ENCODE data around the gene TLE2. TPM values are rescaled to one million over a fixed set of nuclear protein-coding genes. Genes with fewer than 3 reads are reported as not detected.

TLE2 gene
- total RNA-seq, 2 donors from 2014 or later, result 34.5 to 45.2 TPM

DNA sequence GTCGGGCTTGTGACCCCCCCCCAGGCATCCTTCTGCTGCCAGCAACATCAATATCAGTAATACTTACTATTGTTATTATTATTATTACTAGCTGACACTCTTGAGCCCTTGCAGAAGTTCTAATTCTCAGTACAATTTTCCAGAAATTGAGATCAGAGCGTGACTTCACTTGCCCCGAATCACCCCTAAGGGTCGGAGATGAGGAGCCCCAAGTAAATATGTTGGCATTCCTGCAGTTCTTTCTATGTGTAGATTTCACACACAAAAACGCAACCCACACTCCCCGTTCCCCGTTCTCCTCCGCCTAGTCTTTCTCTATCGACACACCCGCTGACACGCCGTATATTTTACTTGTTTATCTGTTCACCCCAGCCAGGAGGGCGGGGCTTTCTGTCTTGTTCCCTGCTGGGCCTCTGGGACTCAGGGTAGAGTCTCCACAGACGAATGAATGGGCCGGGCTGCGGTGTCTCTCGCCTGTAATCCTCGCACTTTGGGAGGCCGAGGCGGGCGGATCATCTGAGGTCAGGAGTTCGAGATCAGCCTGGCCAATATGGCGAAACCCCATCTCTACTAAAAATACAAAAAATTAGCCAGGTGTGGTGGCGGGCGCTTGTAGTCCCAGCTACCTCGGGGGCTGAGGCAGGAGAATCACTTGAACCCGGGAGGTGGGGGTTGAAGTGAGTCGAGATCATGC is 18.6 kb upstream of the TLE2 start:
- intact Hi-C loops (cut with DNase I), result no loop called here
- peak; percentile 78 for ATAC-seq
- TF ChIP-seq, protein P1, sequence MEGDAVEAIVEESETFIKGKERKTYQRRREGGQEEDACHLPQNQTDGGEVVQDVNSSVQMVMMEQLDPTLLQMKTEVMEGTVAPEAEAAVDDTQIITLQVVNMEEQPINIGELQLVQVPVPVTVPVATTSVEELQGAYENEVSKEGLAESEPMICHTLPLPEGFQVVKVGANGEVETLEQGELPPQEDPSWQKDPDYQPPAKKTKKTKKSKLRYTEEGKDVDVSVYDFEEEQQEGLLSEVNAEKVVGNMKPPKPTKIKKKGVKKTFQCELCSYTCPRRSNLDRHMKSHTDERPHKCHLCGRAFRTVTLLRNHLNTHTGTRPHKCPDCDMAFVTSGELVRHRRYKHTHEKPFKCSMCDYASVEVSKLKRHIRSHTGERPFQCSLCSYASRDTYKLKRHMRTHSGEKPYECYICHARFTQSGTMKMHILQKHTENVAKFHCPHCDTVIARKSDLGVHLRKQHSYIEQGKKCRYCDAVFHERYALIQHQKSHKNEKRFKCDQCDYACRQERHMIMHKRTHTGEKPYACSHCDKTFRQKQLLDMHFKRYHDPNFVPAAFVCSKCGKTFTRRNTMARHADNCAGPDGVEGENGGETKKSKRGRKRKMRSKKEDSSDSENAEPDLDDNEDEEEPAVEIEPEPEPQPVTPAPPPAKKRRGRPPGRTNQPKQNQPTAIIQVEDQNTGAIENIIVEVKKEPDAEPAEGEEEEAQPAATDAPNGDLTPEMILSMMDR (IDR thresholded peaks at IDR 0.05), result no peak
- TF ChIP-seq POLR2A (IDR thresholded peaks at IDR 0.05), result peak in 2 of 3 donors; percentile 25 to 41

DNA sequence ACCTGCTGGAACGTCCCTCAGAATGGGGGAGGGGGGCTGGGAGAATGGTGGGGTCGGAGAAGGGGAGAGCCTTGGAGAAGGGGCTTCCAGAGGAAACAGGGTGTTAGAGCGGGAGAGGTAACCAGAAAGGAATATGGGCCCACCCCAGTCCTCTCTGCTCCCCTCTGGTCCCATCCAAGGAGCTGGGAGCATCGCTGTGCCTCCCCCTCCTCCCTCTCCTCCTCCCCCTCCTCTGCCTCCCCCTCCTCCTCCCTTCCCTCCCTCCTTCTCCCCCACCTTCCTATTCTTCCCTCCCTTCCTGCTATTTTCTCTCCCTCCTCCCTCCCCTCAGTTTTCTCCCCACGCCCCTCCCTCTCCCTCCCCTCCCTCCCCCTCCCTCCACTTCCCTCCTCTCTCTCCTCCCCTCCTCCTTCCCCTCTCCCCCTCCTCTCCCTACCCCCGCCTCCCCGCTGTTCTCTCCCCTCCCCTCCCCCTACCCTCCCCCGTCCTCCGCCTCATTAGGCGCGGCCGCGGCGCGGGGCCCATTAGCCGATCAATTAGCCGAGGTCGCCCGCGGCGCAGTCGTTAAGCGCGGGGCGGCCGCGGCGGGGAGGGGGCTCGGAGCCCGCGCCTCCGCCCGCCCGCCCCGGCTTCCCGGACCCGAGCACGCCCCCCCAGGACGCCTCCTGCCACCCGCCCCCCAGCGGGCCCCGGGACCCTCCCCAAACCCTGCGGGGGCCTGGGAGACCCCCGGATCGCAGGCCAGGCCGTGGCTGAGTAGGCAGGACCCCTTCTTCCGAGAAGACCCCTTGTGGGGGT is 17.8 kb upstream of the TLE2 start:
- WGBS, 2 donors, result 7 to 62% methylated on average over 4 to 23 of the region's 47 CpGs
- Histone ChIP-seq H3K36me3 (replicated peaks in 1 of 2; ENCODE audit: insufficient read depth in 1 of 2, low read depth in 2 of 2) (no peaks in the 10 kb centered on the region), H3K9me3 (no peaks in the 10 kb centered on the region), H3K27ac (peak overlapping the region; percentile 42 to 71 (median 64)), H3K4me3 (no peak overlapping the region), H3K27me3 (no peaks in the 10 kb centered on the region), H3K4me1 (peaks cover 12% of the 10 kb centered on the region)
- ATAC-seq (peak; percentile 68), DNase-seq (peak; percentile 41 to 66 (median 58))
- intact Hi-C loops (cut with DNase I), result no loop called here
- TF ChIP-seq, protein P1 (IDR thresholded peaks at IDR 0.05), result no peak
- TF ChIP-seq POLR2A (IDR thresholded peaks at IDR 0.05), result no peak

More for the DNA sequence above, 18.6 kb upstream of the TLE2 start:
- no peaks in the 10 kb centered on the region for H3K9me3 ChIP-seq
- no peak overlapping the region for H3K4me3 ChIP-seq
- peaks cover 12% of the 10 kb centered on the region for H3K4me1 ChIP-seq
- H3K36me3 ChIP-seq (replicated peaks in 1 of 2; ENCODE audit: insufficient read depth in 1 of 2, low read depth in 2 of 2), result no peaks in the 10 kb centered on the region
- 14 to 17% methylated on average over 24 to 28 of the region's 28 CpGs for WGBS, 2 donors
- no peaks in the 10 kb centered on the region for H3K27me3 ChIP-seq
- peak; percentile 77 to 90 (median 88) for DNase-seq
- H3K27ac ChIP-seq, result peak overlapping the region; percentile 42 to 71 (median 64)

DNA sequence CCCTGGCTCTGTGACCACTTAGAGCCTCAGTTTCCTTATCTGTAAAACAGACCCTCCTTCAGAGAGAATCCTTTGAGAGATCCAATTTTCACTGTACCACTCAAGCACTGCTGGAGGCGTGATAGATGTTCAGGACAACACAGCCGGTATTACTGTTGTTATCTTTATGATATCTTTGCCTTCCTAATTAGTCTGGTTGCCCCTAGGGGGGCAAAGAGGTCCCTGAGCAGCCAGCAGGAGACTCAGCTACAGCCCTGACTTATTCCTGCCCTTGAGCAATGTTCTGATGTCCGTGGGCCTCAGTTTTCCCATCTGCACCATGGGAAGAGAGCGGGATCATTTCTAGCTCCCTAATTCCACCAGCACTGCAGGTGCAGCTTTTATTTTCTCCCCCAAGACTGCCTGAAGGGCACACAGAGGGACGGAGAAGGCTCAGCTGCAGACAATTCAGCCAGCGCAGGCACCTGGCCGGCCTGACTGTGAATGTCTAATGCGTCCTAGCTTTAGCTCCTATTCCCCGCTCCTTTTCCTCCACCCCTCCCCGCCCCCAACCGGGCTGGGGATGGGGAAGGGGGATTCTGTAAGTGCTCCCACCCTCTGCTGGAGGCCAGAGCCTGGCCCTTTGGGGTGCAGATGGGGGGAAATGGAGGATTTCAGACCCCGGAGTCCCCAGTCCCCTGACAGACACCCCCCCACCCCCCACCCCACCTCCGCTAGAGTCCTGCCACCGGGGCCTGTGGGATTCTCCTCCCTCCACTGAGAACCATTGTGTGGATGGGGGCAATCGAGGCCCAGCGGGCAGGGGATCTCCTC is 17.0 kb upstream of the TLE2 start:
- H3K4me3 ChIP-seq, result no peak overlapping the region

DNA sequence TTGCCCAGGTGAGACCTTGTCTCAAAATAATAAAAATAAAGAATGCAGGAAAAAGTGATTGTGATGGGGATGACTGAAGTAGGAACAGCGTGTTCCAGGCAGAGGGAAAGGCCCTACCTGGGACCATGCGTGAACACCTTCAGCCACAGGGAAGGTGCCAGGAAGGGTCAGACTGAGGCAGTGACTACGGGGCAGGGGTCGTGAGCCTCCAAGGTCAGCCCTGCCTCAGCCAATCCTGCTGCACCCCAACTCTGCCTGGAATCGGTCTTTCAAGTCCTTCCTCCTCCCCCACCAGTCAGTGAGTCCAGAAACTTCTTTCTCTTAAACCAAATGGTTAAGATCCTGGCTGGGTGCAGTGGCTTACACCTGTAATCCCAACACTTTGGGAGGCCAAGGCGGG is 16.1 kb upstream of the TLE2 start:
- H3K9me3 ChIP-seq, result no peaks in the 10 kb centered on the region
- TF ChIP-seq POLR2A (IDR thresholded peaks at IDR 0.05), result no peak
- TF ChIP-seq, protein P1 (IDR thresholded peaks at IDR 0.05), result no peak
- peaks cover 12% of the 10 kb centered on the region for H3K4me1 ChIP-seq
- intact Hi-C loops (cut with DNase I), result no loop called here
- ATAC-seq (no peak), DNase-seq (no peak)
- H3K36me3 ChIP-seq (replicated peaks in 1 of 2; ENCODE audit: insufficient read depth in 1 of 2, low read depth in 2 of 2), result no peaks in the 10 kb centered on the region
- 65 to 79% methylated on average over 5 to 6 of the region's 6 CpGs for WGBS, 2 donors
- H3K4me3 ChIP-seq, result no peak overlapping the region
- H3K27ac ChIP-seq, result no peak overlapping the region
- no peaks in the 10 kb centered on the region for H3K27me3 ChIP-seq

More for the DNA sequence above, 17.0 kb upstream of the TLE2 start:
- Histone ChIP-seq H3K36me3 (replicated peaks in 1 of 2; ENCODE audit: insufficient read depth in 1 of 2, low read depth in 2 of 2) (no peaks in the 10 kb centered on the region), H3K9me3 (no peaks in the 10 kb centered on the region), H3K27ac (peak overlapping the region in 2 of 4 donors; percentile 30 to 40), H3K27me3 (no peaks in the 10 kb centered on the region), H3K4me1 (peaks cover 12% of the 10 kb centered on the region)
- DNase-seq (no peak), ATAC-seq (no peak)
- no peak for TF ChIP-seq POLR2A (IDR thresholded peaks at IDR 0.05)
- TF ChIP-seq, protein P1 (IDR thresholded peaks at IDR 0.05), result no peak
- WGBS, 2 donors, result 47 to 54% methylated on average over 14 of the region's 16 CpGs
- intact Hi-C loops (cut with DNase I), result no loop called here
